GM12878 (cell line): ENCODE measurements around the gene AGTRAP.

Experiments
- ESRRA ChIP-seq: IDR thresholded peaks from 2 replicates; pipeline ENCODE4 v1.6.1; 2012; ENCODE audit warnings: mild to moderate bottlenecking, low read length, improper control_type of control experiment
- EZH2 ChIP-seq: IDR thresholded peaks from 2 replicates; pipeline ENCODE4 v1.6.1; 2012; ENCODE audit warnings: low read depth, mild to moderate bottlenecking, control low read depth, inconsistent platforms, low read length, borderline replicate concordance; ENCODE audit not compliant: control insufficient read depth
- FOXM1 ChIP-seq: IDR thresholded peaks from 2 replicates; pipeline ENCODE4 v1.6.1; 2012; ENCODE audit warnings: low read depth, mild to moderate bottlenecking, inconsistent platforms, low read length, moderate library complexity
- JUND ChIP-seq: IDR thresholded peaks from 2 replicates; pipeline ENCODE4 v1.6.1; 2012; ENCODE audit warnings: low read depth, mild to moderate bottlenecking, low read length, improper control_type of control experiment, moderate library complexity
- MTA3 ChIP-seq: IDR thresholded peaks from 2 replicates; pipeline ENCODE4 v1.6.1; 2012; ENCODE audit warnings: low read length, inconsistent platforms, borderline replicate concordance
- RCOR1 ChIP-seq: conservative IDR thresholded peaks from 2 replicates; pipeline ENCODE4 v1.6.1; 2012; ENCODE audit warnings: low read depth, low read length, improper control_type of control experiment
- TF ChIP-seq, protein P1 (sequence below): IDR thresholded peaks from 2 replicates; pipeline ENCODE4 v1.6.1; 2012; ENCODE audit warnings: mild to moderate bottlenecking, low read depth, low read length
- TF ChIP-seq, protein P2 (sequence below): IDR thresholded peaks from 2 replicates; pipeline ENCODE4 v1.6.1; 2011; ENCODE audit warnings: low read depth, low read length, improper control_type of control experiment, borderline replicate concordance
- TF ChIP-seq, protein P3 (sequence below): IDR thresholded peaks from 2 replicates; pipeline ENCODE4 v1.6.1; 2011; ENCODE audit warnings: mild to moderate bottlenecking, low read depth, low read length, moderate library complexity; ENCODE audit not compliant: insufficient replicate concordance
- TF ChIP-seq, protein P4 (sequence below), 3 experiments: IDR thresholded peaks in 2 of 3; conservative IDR thresholded peaks in 1 of 3; 2 replicates each; pipeline ENCODE4 v1.5.1; 2011; ENCODE audit warnings: low read depth in 3 of 3, low read length in 3 of 3, mild to moderate bottlenecking in 3 of 3, control low read depth in 2 of 3, moderate library complexity in 2 of 3, inconsistent platforms in 1 of 3, mixed read lengths in 1 of 3; ENCODE audit not compliant: control insufficient read depth in 2 of 3, insufficient read depth in 1 of 3; ENCODE audit errors: extremely low read depth in 1 of 3

DNA sequence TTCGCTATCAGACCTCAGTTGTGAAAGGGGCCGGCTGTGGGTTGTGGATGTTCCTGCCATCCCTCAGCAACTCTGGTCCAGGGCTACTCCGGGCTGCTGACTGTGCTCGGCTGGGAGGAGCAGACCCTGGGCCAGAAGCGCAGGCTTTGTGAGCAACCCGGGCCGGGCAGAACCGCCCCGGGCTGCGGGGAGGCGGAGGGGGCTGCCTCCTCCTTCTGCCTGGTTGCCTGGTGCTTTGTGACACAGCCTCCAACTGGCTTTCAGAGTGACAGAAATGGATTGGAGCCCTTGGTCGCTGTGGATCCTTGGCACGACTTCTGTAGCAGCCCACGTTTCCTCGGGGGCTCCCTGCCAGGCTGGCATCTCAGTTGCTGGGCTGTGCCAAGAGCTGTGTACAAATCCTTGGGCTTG lies 34.4 kb upstream of the AGTRAP start:
- TF ChIP-seq FOXM1, result no peak
- no peak for TF ChIP-seq MTA3
- no peak for TF ChIP-seq RCOR1
- TF ChIP-seq, protein P1, sequence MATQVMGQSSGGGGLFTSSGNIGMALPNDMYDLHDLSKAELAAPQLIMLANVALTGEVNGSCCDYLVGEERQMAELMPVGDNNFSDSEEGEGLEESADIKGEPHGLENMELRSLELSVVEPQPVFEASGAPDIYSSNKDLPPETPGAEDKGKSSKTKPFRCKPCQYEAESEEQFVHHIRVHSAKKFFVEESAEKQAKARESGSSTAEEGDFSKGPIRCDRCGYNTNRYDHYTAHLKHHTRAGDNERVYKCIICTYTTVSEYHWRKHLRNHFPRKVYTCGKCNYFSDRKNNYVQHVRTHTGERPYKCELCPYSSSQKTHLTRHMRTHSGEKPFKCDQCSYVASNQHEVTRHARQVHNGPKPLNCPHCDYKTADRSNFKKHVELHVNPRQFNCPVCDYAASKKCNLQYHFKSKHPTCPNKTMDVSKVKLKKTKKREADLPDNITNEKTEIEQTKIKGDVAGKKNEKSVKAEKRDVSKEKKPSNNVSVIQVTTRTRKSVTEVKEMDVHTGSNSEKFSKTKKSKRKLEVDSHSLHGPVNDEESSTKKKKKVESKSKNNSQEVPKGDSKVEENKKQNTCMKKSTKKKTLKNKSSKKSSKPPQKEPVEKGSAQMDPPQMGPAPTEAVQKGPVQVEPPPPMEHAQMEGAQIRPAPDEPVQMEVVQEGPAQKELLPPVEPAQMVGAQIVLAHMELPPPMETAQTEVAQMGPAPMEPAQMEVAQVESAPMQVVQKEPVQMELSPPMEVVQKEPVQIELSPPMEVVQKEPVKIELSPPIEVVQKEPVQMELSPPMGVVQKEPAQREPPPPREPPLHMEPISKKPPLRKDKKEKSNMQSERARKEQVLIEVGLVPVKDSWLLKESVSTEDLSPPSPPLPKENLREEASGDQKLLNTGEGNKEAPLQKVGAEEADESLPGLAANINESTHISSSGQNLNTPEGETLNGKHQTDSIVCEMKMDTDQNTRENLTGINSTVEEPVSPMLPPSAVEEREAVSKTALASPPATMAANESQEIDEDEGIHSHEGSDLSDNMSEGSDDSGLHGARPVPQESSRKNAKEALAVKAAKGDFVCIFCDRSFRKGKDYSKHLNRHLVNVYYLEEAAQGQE, result no peak
- TF ChIP-seq, protein P2, sequence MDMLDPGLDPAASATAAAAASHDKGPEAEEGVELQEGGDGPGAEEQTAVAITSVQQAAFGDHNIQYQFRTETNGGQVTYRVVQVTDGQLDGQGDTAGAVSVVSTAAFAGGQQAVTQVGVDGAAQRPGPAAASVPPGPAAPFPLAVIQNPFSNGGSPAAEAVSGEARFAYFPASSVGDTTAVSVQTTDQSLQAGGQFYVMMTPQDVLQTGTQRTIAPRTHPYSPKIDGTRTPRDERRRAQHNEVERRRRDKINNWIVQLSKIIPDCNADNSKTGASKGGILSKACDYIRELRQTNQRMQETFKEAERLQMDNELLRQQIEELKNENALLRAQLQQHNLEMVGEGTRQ, result no peak
- TF ChIP-seq, protein P3, sequence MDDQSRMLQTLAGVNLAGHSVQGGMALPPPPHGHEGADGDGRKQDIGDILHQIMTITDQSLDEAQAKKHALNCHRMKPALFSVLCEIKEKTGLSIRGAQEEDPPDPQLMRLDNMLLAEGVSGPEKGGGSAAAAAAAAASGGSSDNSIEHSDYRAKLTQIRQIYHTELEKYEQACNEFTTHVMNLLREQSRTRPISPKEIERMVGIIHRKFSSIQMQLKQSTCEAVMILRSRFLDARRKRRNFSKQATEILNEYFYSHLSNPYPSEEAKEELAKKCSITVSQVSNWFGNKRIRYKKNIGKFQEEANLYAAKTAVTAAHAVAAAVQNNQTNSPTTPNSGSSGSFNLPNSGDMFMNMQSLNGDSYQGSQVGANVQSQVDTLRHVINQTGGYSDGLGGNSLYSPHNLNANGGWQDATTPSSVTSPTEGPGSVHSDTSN, result no peak
- TF ChIP-seq EZH2, result no peak
- TF ChIP-seq, protein P4, sequence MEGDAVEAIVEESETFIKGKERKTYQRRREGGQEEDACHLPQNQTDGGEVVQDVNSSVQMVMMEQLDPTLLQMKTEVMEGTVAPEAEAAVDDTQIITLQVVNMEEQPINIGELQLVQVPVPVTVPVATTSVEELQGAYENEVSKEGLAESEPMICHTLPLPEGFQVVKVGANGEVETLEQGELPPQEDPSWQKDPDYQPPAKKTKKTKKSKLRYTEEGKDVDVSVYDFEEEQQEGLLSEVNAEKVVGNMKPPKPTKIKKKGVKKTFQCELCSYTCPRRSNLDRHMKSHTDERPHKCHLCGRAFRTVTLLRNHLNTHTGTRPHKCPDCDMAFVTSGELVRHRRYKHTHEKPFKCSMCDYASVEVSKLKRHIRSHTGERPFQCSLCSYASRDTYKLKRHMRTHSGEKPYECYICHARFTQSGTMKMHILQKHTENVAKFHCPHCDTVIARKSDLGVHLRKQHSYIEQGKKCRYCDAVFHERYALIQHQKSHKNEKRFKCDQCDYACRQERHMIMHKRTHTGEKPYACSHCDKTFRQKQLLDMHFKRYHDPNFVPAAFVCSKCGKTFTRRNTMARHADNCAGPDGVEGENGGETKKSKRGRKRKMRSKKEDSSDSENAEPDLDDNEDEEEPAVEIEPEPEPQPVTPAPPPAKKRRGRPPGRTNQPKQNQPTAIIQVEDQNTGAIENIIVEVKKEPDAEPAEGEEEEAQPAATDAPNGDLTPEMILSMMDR (IDR thresholded peaks at IDR 0.05 in 2 of 3, conservative IDR thresholded peaks at IDR 0.05 in 1 of 3; ENCODE audit: control insufficient read depth in 2 of 3, extremely low read depth in 1 of 3, insufficient read depth in 1 of 3, low read depth in 3 of 3, low read length in 3 of 3), result no peak
- TF ChIP-seq JUND, result no peak
- no peak for TF ChIP-seq ESRRA
